Measurements from ENCODE around the gene CAMSAP3. TPM values are rescaled to one million over a fixed set of nuclear protein-coding genes. Genes with fewer than 3 reads are reported as not detected.

CAMSAP3 gene
- total RNA-seq, 1 experiment from 2014 or later, result 28.4 TPM

DNA sequence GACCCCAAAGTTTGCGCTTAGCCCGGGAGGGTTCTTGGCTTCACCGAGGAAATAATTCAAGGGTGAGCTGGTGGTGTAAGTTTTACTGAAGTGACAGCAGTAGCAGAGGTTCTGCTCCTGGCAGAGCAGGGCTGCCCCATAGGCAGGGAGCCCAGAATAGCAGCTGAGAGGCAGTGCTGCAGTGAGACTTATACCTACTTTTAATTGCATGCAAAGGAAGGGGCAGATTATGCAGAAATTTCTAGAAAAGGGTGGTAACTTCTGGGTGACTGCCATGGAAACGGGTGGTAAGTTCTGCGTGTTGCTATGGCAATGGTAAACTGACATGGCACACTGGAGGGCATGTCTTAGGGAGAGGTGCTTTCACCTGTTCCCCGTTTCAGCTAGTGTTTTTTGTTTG is 17.5 kb upstream of the CAMSAP3 start:
- Mint-ChIP-seq H3K4me3 (no peak overlapping the region), H3K27ac (no peak overlapping the region)
- TF ChIP-seq, protein P1, sequence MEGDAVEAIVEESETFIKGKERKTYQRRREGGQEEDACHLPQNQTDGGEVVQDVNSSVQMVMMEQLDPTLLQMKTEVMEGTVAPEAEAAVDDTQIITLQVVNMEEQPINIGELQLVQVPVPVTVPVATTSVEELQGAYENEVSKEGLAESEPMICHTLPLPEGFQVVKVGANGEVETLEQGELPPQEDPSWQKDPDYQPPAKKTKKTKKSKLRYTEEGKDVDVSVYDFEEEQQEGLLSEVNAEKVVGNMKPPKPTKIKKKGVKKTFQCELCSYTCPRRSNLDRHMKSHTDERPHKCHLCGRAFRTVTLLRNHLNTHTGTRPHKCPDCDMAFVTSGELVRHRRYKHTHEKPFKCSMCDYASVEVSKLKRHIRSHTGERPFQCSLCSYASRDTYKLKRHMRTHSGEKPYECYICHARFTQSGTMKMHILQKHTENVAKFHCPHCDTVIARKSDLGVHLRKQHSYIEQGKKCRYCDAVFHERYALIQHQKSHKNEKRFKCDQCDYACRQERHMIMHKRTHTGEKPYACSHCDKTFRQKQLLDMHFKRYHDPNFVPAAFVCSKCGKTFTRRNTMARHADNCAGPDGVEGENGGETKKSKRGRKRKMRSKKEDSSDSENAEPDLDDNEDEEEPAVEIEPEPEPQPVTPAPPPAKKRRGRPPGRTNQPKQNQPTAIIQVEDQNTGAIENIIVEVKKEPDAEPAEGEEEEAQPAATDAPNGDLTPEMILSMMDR (conservative IDR thresholded peaks at IDR 0.05), result no peak

More for the DNA sequence above, 17.5 kb upstream of the CAMSAP3 start:
- Mint-ChIP-seq H3K36me3 (ENCODE audit: insufficient read depth in 1 of 3, low read depth in 3 of 3) (no peaks in the 10 kb centered on the region), H3K4me1 (no peaks in the 10 kb centered on the region), H3K9me3 (no peaks in the 10 kb centered on the region), H3K27me3 (ENCODE audit: low read depth) (peaks cover 58% of the 10 kb centered on the region)
- Histone ChIP-seq H3K79me1 (ENCODE audit: insufficient read depth, low read depth, low read length, poor library complexity, severe bottlenecking) (no peaks in the 10 kb centered on the region), H4K91ac (ENCODE audit: insufficient read length, low read depth, low read length) (no peak overlapping the region), H3K27me3 (ENCODE audit: insufficient read depth, low read length) (no peaks in the 10 kb centered on the region), H3K9me3 (ENCODE audit: control insufficient read depth, low read depth, low read length) (no peaks in the 10 kb centered on the region), H2BK120ac (ENCODE audit: low read depth, low read length, poor library complexity, severe bottlenecking) (no peak overlapping the region), H3K27ac (ENCODE audit: insufficient read length, low read depth, low read length) (no peak overlapping the region), H2BK5ac (ENCODE audit: insufficient read length, low read length) (no peak overlapping the region), H4K8ac (replicated peaks; ENCODE audit: insufficient read length, low read depth, low read length) (no peak overlapping the region), H2AFZ (ENCODE audit: low read length) (no peak overlapping the region), H3T11ph (ENCODE audit: low read length) (no peak overlapping the region), H3K4me1 (ENCODE audit: insufficient read depth, low read length) (no peaks in the 10 kb centered on the region), H3K79me2 (ENCODE audit: insufficient read depth, low read length) (no peaks in the 10 kb centered on the region), H3K56ac (ENCODE audit: insufficient read length, low read depth, low read length) (no peak overlapping the region), H3K18ac (ENCODE audit: insufficient read length, low read depth, low read length) (no peak overlapping the region), H4K5ac (ENCODE audit: insufficient read length, low read depth, low read length) (no peak overlapping the region), H3K4me2 (ENCODE audit: insufficient read depth, insufficient read length, low read length) (no peak overlapping the region), H3K23me2 (ENCODE audit: insufficient read length, low read depth, low read length, poor library complexity, severe bottlenecking) (no peaks in the 10 kb centered on the region), H4K20me1 (ENCODE audit: control insufficient read depth, insufficient read depth, insufficient read length) (no peaks in the 10 kb centered on the region), H2BK20ac (ENCODE audit: low read depth, low read length, poor library complexity, severe bottlenecking) (no peak overlapping the region), H3K23ac (ENCODE audit: insufficient read length, low read depth, low read length) (no peak overlapping the region), H3K4ac (ENCODE audit: low read depth, low read length) (no peak overlapping the region), H3K9ac (ENCODE audit: extremely low read depth, insufficient read length, low read length) (no peak overlapping the region), H2BK12ac (ENCODE audit: insufficient read length, low read depth, low read length) (no peak overlapping the region), H3K14ac (ENCODE audit: insufficient read depth, low read length) (no peak overlapping the region), H2BK15ac (ENCODE audit: low read depth, low read length) (no peak overlapping the region), H2AK5ac (ENCODE audit: insufficient read length, low read length) (no peak overlapping the region)
- no peak for DNase-seq
- no CpG with 5 or more reads among the region's 6 CpGs for WGBS (ENCODE audit: extremely low coverage, insufficient read length, low lambda C conversion rate)

Measured in H9 (cell line).